ENCODE data around the gene NAMPT. TPM values are rescaled to one million over a fixed set of nuclear protein-coding genes. Genes with fewer than 3 reads are reported as not detected.

NAMPT gene
- total RNA-seq: 10 to 100 TPM; 91.8 to 99.5 (median 97.5) TPM

DNA sequence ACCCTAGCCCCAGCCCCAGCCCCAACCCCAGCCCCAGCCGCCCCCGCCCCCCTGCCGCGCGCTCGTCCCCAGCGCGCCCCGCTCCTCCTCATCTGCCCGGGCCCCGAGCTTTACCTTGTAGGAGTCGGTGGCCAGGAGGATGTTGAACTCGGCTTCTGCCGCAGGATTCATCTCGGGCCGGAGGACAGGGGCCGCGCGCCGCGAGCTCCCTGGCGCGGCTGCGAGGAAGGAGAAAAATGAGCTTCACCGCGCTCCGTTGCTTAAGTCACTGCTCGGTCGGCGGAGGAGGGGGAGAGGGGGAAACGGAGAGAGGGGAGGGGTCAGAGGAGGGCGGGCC is at the start of gene NAMPT:
Gene NAMPT (minus strand): TSS at position 270 of the 337 bp plus-strand sequence. CDS start 99 bp downstream, at position 171.
- Histone ChIP-seq H3K27me3 (no peaks in the 10 kb centered on the region), H3K4me3 (peak within 1 kb of the TSS; percentile 60 to 91 (median 76)), H3K9me3 (no peaks in the 10 kb centered on the region), H3K27ac (peak within 1 kb of the TSS; percentile 92 to 100 (median 94)), H3K36me3 (no peaks in the 10 kb centered on the region), H3K4me1 (peaks cover 0 to 33% (median 2%) of the 10 kb centered on the region in 4 donors)
- TF ChIP-seq, protein P1, sequence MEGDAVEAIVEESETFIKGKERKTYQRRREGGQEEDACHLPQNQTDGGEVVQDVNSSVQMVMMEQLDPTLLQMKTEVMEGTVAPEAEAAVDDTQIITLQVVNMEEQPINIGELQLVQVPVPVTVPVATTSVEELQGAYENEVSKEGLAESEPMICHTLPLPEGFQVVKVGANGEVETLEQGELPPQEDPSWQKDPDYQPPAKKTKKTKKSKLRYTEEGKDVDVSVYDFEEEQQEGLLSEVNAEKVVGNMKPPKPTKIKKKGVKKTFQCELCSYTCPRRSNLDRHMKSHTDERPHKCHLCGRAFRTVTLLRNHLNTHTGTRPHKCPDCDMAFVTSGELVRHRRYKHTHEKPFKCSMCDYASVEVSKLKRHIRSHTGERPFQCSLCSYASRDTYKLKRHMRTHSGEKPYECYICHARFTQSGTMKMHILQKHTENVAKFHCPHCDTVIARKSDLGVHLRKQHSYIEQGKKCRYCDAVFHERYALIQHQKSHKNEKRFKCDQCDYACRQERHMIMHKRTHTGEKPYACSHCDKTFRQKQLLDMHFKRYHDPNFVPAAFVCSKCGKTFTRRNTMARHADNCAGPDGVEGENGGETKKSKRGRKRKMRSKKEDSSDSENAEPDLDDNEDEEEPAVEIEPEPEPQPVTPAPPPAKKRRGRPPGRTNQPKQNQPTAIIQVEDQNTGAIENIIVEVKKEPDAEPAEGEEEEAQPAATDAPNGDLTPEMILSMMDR (IDR thresholded peaks at IDR 0.05): no peak
- peak; percentile 78 to 90 for TF ChIP-seq POLR2A (IDR thresholded peaks at IDR 0.05)
- no peak for DNase-seq

DNA sequence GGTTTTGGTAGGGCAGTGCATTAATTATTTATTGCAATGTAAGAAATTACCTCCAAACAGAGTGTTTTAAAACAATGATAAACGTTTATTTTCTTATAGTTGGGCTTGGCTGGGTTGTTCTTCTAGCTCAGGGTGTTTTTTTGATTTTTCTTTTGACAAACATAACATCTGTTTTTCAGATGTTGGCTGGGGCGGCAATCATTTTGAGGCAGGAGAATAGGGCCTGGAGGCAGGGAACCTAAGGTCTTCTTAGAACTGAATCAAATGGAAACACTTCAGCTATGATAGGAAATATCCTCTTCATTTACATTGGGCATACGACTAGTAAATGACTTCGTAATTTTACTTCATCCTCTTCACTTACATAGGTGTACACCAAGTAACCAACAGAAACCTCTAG is 47.4 kb upstream of the NAMPT start:
- no peak for TF ChIP-seq POLR2A (IDR thresholded peaks at IDR 0.05)
- TF ChIP-seq, protein P1 (IDR thresholded peaks at IDR 0.05): no peak
- H3K27me3 ChIP-seq: no peaks in the 10 kb centered on the region

DNA sequence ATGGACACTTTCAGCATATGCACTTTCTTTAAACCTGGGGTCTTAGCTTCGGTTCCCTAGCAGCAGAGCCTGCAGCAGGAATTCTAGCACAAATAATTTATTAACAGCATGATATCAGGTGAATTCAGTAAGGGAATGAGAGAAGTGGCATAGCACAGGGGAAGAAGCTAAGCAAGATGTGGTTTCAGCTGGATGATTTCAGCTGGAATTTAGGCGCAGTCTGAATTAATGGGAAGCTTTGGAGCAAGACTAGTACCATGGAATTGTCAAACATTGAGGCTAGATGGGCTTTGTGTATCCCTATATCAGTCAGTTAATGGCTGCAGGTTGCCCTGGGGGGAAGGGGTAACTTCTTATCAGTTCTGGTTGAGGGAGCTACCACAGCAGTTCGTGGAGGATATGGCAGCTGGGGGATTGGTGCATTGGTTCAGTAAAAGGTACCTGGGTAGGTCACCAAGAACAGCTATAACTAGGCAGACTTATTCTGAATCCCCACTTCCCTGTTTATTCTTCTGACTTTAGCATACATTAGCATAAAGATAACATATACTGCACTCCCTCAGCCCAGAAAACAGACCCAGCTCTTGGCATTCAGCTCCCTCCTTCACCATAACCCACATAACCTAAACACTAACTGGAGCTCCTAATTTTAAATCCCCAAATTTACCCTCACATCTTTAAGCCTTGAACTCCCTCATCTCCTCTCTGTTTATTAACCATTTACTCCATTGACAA is 46.8 kb upstream of the NAMPT start:
- Histone ChIP-seq H3K27me3 (no peaks in the 10 kb centered on the region), H3K4me1 (no peaks in the 10 kb centered on the region), H3K9me3 (no peaks in the 10 kb centered on the region), H3K27ac (no peak overlapping the region), H3K36me3 (no peaks in the 10 kb centered on the region), H3K4me3 (no peak overlapping the region)
- TF ChIP-seq, protein P1 (IDR thresholded peaks at IDR 0.05): no peak
- no peak for TF ChIP-seq POLR2A (IDR thresholded peaks at IDR 0.05)
- no peak for DNase-seq

More for the DNA sequence above, 47.4 kb upstream of the NAMPT start:
- Histone ChIP-seq H3K27ac (no peak overlapping the region), H3K4me3 (no peak overlapping the region), H3K9me3 (no peaks in the 10 kb centered on the region), H3K4me1 (no peaks in the 10 kb centered on the region), H3K36me3 (no peaks in the 10 kb centered on the region)
- no peak for DNase-seq

DNA sequence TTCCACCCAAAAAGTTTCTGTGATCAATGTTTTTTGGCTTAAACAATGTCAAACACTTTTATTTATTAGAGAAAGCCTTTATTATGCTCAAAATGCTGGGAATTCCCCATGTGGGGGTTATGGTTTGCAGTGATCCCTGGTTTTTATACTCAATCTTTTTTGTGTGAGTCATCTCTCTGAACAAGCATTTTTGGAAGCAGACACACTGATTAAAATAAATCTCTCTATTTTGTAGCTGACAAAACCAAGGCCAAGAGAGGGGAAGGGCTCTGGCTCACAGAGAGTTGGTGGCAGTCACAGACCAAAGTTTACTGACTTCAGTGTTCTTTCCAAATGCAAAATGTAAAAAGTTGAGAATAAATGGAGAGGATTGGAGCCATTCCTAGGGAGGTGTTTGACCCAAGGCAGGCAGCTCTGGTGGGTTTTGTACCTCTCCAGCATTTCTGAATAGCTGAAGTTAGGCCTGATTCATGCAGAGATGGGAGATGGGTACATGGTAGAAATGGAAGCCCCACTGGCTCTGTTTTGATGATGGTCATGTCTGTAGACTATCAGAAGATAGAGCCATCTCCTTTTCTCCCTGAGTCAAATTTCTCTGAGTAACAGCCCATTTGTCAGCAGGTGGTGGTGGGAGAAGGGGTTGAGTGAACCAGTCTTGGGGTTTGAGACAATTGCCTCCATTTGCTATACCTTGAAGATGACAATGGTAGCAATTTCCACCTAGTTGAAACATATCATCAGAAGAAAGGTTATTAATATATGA is 45.4 kb upstream of the NAMPT start:
- Histone ChIP-seq H3K36me3 (no peaks in the 10 kb centered on the region), H3K9me3 (no peaks in the 10 kb centered on the region), H3K27me3 (no peaks in the 10 kb centered on the region), H3K27ac (no peak overlapping the region), H3K4me3 (no peak overlapping the region), H3K4me1 (no peaks in the 10 kb centered on the region)
- no peak for DNase-seq
- TF ChIP-seq, protein P1 (IDR thresholded peaks at IDR 0.05): no peak
- TF ChIP-seq POLR2A (IDR thresholded peaks at IDR 0.05): no peak

DNA sequence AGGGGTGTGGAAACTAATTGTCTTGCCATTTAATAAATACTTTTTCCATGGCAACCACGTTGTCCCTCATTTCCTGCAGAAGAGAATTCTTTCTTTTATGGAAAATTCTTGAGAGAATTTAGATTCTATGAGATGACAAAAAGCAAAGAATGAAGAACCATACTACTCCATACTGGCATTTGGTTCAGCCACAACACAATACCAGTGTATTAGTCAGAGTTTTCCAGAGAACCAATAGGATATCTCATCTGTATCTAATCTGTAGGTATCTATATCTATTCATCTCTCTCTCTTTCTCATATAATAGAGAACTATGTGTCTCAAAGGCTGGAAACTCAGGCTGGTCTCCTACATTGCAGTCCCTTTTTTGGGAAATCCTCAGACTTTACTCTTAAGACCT is 44.6 kb upstream of the NAMPT start:
- TF ChIP-seq POLR2A (IDR thresholded peaks at IDR 0.05): no peak
- TF ChIP-seq, protein P1 (IDR thresholded peaks at IDR 0.05): no peak
- no peak overlapping the region for H3K4me3 ChIP-seq
- H3K4me1 ChIP-seq: no peaks in the 10 kb centered on the region
- H3K27ac ChIP-seq: no peak overlapping the region
- H3K9me3 ChIP-seq: no peaks in the 10 kb centered on the region
- H3K36me3 ChIP-seq: no peaks in the 10 kb centered on the region
- no peak for DNase-seq
- H3K27me3 ChIP-seq: no peaks in the 10 kb centered on the region
